ENCODE measurements around the gene CLEC1B. TPM values are rescaled to one million over a fixed set of nuclear protein-coding genes. Genes with fewer than 3 reads are reported as not detected.
"Not testable (repeated sequence)": the region's sequence is repeated elsewhere in the genome, so short reads cannot be mapped to it uniquely, and the experiment has no call there.

CLEC1B gene
- total and polyA plus RNA-seq, 9 of the 15 experiments (the other 6 are each of a cell fraction or from before 2014, with no cell fraction given) = not detected

GRCh38 chr12:9975614-9976013, 23.3 kb downstream of the CLEC1B start:
- POLR2A ChIA-PET = interaction anchor here (0.6 kb wide), 1 partner anchor 10 kb away, joined by 3 read pairs; no protein-coding TSS in a partner anchor
- in situ Hi-C loops (cut with MboI) = no loop called here
- no TSS peak for BruUV-seq (replicated peaks)

GRCh38 chr12:9974731-9975130, 24.2 kb downstream of the CLEC1B start:
- H3K9ac ChIP-seq (ENCODE audit: insufficient read depth in 1 of 2, low read depth in 2 of 2, low read length in 2 of 2); intact Hi-C loops (cut with micrococcal nuclease): not testable (repeated sequence)

More at GRCh38 chr12:9975614-9976013, 23.3 kb downstream of the CLEC1B start:
- FAIRE-seq (no peak), DNase-seq (ENCODE audit: extremely low read depth in 1 of 4, low spot score in 3 of 4) (no peak), ATAC-seq (no peak)
- CTCF ChIA-PET (ENCODE audit: low intra/inter-chr PET ratio) = no interaction called here
- no peak overlapping the region for H2AFZ ChIP-seq (ENCODE audit: low read depth, low read length)
- H3K27ac ChIP-seq (ENCODE audit: extremely low read depth, low read depth, low read length) = no peak overlapping the region
- no peak overlapping the region for H3K4me3 ChIP-seq
- H3K27me3 ChIP-seq (ENCODE audit: control insufficient read depth in 2 of 2, insufficient read depth in 2 of 2, low read length in 2 of 2) = no peaks in the 10 kb centered on the region
- no peaks in the 10 kb centered on the region for H3K79me2 ChIP-seq (ENCODE audit: control insufficient read depth, insufficient read depth, low read length)
- no peaks in the 10 kb centered on the region for H4K20me1 ChIP-seq (replicated peaks; ENCODE audit: control insufficient read depth, insufficient read depth, low read length)
- TF ChIP-seq ZNF75A (CRISPR knock-in tag; IDR thresholded peaks at IDR 0.05) (no peak), E4F1 (CRISPR knock-in tag; IDR thresholded peaks at IDR 0.05; ENCODE audit: borderline replicate concordance) (no peak), ETV5 (CRISPR knock-in tag; IDR thresholded peaks at IDR 0.05; ENCODE audit: low read depth) (no peak), KLF16 (IDR thresholded peaks at IDR 0.05) (no peak), FUS (optimal IDR thresholded peaks at IDR 0.05; ENCODE audit: low read depth, low read length) (no peak), MCM3 (IDR thresholded peaks at IDR 0.05) (no peak)
- H3K4me2 ChIP-seq (ENCODE audit: insufficient read depth, low read length) = no peak overlapping the region
- 0% methylated on average over 1 of the region's 2 CpGs for WGBS (ENCODE audit: insufficient coverage, low coverage, missing lambda C conversion rate)
- no peak overlapping the region for H3K9ac ChIP-seq (ENCODE audit: insufficient read depth in 1 of 2, low read depth in 2 of 2, low read length in 2 of 2)
- no peaks in the 10 kb centered on the region for H3K9me3 ChIP-seq (replicated peaks; ENCODE audit: control insufficient read depth, insufficient read depth, low read depth, low read length)
- intact Hi-C loops (cut with micrococcal nuclease) = no loop called here
- H3K36me3 ChIP-seq (ENCODE audit: control insufficient read depth, insufficient read depth, low read length) = no peaks in the 10 kb centered on the region
- no peaks in the 10 kb centered on the region for H3K9me1 ChIP-seq (ENCODE audit: control insufficient read depth, insufficient read depth, low read length)
- H3K4me1 ChIP-seq (replicated peaks in 1 of 2; ENCODE audit: control insufficient read depth in 2 of 2, insufficient read depth in 2 of 2, low read length in 2 of 2) = no peaks in the 10 kb centered on the region

More at GRCh38 chr12:9974731-9975130, 24.2 kb downstream of the CLEC1B start:
- FAIRE-seq; H3K36me3 ChIP-seq (ENCODE audit: control insufficient read depth, insufficient read depth, low read length); H3K4me3 ChIP-seq; H3K4me1 ChIP-seq (replicated peaks in 1 of 2; ENCODE audit: control insufficient read depth in 2 of 2, insufficient read depth in 2 of 2, low read length in 2 of 2); ATAC-seq; POLR2A ChIA-PET; H3K79me2 ChIP-seq (ENCODE audit: control insufficient read depth, insufficient read depth, low read length); H4K20me1 ChIP-seq (replicated peaks; ENCODE audit: control insufficient read depth, insufficient read depth, low read length); H3K4me2 ChIP-seq (ENCODE audit: insufficient read depth, low read length); CTCF ChIA-PET (ENCODE audit: low intra/inter-chr PET ratio); H3K9me3 ChIP-seq (replicated peaks; ENCODE audit: control insufficient read depth, insufficient read depth, low read depth, low read length); H3K27me3 ChIP-seq (ENCODE audit: control insufficient read depth in 2 of 2, insufficient read depth in 2 of 2, low read length in 2 of 2); H2AFZ ChIP-seq (ENCODE audit: low read depth, low read length); in situ Hi-C loops (cut with MboI); H3K9me1 ChIP-seq (ENCODE audit: control insufficient read depth, insufficient read depth, low read length); H3K27ac ChIP-seq (ENCODE audit: extremely low read depth, low read depth, low read length); BruUV-seq (replicated peaks); DNase-seq (ENCODE audit: extremely low read depth in 1 of 4, low spot score in 3 of 4): not testable (repeated sequence)
- 0% methylated on average over 2 of the region's 2 CpGs for WGBS (ENCODE audit: insufficient coverage, low coverage, missing lambda C conversion rate)
